ENCODE results near the gene MMS22L.

The MMS22L gene

GRCh38 chr6:97094376-97094775 is 188.6 kb downstream of the MMS22L start:
- no peak for TF ChIP-seq POLR2AphosphoS5 (IDR thresholded peaks at IDR 0.05; ENCODE audit: low read depth, low read length)

GRCh38 chr6:97092673-97093305 is 190.2 kb downstream of the MMS22L start:
- no peak for TF ChIP-seq POLR2AphosphoS5 (IDR thresholded peaks at IDR 0.05; ENCODE audit: low read depth, low read length)
- TF ChIP-seq SIN3A (IDR thresholded peaks at IDR 0.05; ENCODE audit: borderline replicate concordance, insufficient read depth, low read length), result no peak
- TF ChIP-seq REST (IDR thresholded peaks at IDR 0.05; ENCODE audit: insufficient read depth in 1 of 2, low read depth in 2 of 2, low read length in 2 of 2), result no peak
- no peak for TF ChIP-seq TAF1 (IDR thresholded peaks at IDR 0.05; ENCODE audit: borderline replicate concordance, insufficient read depth, low read length)
- no peak for TF ChIP-seq FOXP2 (optimal IDR thresholded peaks at IDR 0.05; ENCODE audit: borderline replicate concordance, extremely low read depth, extremely low read length, insufficient read depth)

All from PFSK-1 (cell line).